Stimulated activated CD8-positive, alpha-beta memory T cell treated with anti-CD3 and anti-CD28 coated beads, Interleukin-7, amount 100 ng/mL, for 48 hours (primary cell): ENCODE measurements around the gene EVC2.

Experiments used
- DNase-seq, 2 donors: peaks; one replicate each; pipeline ENCODE4 v3.0.0-alpha.2; 2020; ENCODE audit warnings: low read depth in 1 of 2; ENCODE audit errors: extremely low read depth in 1 of 2

The EVC2 gene, protein sequence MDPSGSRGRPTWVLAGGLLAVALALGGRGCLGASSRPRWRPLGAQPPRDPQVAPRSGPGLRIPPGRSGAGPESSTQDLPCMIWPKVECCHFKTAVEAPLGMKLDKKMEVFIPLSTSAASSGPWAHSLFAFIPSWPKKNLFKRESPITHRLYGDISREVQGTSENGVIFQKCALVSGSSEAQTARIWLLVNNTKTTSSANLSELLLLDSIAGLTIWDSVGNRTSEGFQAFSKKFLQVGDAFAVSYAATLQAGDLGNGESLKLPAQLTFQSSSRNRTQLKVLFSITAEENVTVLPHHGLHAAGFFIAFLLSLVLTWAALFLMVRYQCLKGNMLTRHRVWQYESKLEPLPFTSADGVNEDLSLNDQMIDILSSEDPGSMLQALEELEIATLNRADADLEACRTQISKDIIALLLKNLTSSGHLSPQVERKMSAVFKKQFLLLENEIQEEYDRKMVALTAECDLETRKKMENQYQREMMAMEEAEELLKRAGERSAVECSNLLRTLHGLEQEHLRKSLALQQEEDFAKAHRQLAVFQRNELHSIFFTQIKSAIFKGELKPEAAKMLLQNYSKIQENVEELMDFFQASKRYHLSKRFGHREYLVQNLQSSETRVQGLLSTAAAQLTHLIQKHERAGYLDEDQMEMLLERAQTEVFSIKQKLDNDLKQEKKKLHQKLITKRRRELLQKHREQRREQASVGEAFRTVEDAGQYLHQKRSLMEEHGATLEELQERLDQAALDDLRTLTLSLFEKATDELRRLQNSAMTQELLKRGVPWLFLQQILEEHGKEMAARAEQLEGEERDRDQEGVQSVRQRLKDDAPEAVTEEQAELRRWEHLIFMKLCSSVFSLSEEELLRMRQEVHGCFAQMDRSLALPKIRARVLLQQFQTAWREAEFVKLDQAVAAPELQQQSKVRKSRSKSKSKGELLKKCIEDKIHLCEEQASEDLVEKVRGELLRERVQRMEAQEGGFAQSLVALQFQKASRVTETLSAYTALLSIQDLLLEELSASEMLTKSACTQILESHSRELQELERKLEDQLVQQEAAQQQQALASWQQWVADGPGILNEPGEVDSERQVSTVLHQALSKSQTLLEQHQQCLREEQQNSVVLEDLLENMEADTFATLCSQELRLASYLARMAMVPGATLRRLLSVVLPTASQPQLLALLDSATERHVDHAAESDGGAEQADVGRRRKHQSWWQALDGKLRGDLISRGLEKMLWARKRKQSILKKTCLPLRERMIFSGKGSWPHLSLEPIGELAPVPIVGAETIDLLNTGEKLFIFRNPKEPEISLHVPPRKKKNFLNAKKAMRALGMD

DNA sequence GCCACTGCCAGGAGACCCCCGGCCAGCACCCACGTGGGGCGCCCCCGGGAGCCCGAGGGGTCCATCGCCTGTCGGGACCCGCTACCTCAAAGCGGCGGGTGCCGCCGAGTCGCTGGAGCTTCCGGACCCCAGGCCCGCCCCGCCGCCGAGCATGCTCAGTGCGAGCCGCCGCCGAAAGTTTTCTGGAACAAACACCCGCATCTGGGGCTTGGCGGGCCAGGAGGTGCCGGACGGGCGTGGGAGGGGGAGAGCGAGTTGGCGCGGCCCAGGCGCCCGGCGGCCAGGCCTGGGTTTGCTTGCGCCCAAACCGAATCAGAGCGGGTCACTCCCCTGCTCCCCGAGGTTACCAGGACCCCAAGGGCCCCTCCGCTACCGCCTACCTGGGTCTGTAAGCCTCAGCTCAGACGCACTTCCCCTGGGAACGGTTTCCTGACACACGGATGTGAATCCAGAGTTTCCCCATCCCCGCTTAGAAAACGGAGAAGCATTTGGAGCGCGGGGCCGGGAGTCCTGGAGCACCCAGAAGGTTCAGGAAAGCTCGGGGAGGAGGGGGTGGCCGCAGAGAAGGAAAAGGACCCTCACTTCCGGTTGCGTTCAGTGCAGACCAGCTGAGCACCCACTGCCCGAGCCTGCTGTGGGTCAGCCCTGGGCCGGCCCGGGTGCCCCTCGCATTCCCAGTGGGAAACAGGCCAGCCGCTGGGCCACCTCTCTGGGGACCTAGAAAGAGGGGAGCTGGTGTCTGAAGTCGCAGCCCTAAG, at the start of gene EVC2:
TSS of gene EVC2 (minus strand) at position 111 of the 758 bp plus-strand sequence. CDS start at position 65, 46 bp downstream.
- DNase-seq: peak in 1 of 2 donors; percentile 22

DNA sequence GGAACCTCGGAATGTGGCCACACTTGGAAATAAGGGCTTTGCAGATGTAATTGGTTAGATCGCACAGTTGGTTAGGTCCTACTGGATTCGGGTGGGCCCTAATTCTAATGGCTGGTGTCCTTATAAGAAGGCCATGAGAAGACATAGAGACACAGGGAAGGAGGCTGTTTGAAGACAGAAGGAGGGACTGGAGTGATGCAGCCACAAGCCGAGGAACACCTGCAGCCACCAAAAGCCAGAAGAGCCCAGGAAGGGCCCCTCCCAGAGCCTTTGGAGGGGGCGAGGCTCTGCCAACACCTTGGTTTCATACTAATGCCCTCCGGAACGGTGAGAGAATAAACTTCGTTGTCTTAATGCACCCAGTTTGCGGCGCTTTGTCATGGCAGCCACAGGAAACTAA, 49.6 kb upstream of the EVC2 start:
- DNase-seq: no peak

DNA sequence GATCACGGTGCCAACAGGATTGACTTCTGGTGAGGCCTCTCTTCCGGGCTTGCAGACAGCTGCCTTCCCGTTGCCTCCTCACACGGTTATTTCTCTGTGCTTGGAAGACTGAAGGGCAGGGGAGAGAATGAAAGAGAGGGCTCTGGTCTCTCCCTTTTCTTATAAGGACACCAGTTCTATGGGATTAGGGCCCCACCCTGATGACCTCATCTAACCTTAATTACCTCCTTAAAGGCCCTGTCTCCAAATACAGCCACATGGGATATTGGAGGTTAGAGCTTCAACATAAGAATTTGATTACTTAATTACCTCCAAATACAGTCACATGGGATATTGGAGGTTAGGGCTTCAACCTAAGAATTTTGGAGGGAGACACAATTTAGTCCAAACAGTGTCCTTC, 49.2 kb upstream of the EVC2 start:
- DNase-seq: no peak

DNA sequence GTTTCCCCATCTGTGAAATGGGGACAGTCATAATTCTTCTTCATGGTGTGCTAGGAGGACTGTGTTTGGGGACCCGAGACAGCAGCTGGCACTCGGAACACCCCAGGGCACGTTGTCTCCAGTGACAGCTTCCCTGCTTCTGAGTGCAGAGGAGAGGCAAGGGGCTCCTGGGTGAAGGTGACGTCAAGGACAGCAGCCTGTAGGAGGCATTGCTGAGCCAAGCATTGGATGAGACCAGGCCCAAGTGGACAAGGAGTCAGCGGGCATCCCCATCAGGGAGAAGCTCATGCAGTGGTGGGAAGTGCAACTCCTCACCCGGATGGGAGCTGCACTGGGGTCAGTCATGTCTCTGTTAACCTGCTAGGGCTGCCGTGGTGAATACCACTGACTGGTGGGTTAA, 48.7 kb upstream of the EVC2 start:
- DNase-seq: no peak

DNA sequence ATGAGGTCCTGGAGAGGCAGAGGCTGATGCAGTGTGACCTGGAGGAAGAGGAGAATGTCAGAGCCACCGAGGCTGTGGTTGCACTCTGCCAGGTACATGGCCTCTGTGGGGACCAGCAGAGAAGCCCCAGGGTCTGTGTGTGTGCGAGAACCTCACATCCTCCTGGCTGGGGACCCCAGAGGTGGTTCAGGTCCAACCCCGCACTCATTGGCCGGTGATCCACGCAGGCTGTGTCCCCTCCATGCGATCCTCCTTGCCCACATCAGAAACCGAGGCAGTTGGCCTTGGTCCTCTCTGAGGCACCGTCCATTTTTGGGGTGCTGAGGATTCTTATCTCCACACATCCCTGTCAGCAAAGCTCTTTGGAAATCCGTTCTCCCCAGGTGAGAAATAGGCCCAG, 47.9 kb upstream of the EVC2 start:
- no peak for DNase-seq

DNA sequence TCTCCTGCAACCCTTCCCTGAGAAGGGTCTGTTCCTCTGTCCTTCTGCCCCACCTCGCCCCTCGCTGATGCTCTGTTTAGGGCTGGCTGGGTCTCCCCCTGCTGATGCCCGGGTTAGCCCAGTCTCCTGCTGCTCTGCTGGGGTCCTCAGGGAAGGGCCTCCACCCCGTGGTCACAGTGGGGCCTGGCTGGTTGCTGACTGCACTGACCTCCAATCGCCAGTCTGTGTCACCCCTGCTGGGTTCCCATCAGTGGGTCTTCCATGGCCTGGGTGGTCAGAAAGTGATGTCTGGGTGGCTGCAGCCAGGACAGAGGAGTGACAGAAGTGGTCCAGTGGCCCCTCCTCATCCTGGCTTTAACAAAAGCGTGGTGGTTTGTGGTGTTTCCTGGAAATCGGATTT, 47.3 kb upstream of the EVC2 start:
- DNase-seq: no peak

DNA sequence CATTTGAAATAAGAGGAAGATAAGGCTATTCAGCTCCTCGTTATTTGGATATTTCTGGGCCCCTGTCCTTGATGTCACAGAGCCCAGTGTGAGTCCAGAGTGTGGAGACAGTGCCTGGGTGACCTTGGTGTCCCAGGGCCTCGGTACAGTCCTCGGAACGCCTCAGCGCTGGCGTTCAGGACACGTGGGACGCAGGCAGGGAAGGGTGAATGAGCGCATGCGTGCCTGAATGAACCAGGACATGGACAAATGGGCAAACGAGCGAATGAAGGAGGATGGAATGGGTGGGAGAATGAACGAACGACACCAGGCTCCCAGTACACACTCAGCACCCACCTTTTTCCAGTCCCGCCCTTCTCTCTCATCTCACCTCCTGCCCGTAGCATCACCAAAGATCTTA, 46.8 kb upstream of the EVC2 start:
- no peak for DNase-seq

DNA sequence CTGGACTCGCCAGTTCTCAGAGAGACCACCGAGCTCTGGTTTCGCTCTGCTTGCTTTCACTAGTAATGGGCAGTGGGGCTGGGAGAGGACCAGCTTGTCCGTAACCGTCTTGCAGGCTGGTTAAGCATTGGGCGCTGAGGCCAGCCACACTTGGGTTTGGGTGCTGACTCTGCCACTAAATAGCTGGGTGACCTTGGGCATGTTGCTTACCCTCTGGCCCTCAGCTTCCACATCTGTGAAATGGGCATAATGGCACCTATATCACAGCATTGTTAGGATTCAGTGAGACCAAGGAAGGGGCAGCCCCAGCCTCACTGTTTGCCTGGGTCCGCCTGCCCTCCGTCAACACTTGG, 46.1 kb upstream of the EVC2 start:
- DNase-seq: no peak

DNA sequence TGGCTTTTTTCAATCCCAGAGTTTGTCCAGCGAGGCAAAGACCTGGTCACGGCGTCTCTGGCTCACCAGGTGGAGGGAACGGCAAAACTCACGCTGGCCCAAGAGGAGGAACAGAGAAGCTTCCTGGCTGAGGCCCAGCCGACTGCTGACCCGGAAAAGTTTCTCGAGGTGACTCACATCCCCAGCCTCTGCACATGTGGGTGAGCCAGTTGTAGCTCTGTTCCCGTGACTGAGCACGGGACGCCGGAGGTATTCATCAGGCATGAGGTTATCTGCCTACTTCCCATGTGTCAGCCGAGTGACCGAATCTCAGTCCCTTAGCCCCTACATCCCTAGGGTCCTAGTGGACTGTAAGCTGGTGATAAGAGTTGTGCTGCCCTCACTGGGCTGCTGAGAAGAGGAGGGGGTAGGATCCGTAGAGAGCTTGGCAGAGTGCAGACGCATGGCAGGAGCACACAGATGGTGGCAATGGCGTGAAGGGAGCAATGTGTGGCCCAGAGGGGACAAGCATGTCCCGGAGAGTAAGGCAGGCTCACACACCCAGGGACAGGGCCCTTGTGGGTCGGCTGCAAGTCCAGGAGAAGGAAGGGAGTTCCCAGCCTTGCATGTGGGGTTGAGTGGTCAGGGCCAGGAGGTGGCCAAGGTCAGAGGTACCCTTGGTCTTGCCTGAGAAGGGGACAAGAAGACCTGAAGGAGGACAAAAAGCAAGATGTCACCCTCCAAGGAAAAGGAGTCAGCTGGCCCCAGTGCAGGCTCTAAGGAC, 45.6 kb upstream of the EVC2 start:
- no peak for DNase-seq

DNA sequence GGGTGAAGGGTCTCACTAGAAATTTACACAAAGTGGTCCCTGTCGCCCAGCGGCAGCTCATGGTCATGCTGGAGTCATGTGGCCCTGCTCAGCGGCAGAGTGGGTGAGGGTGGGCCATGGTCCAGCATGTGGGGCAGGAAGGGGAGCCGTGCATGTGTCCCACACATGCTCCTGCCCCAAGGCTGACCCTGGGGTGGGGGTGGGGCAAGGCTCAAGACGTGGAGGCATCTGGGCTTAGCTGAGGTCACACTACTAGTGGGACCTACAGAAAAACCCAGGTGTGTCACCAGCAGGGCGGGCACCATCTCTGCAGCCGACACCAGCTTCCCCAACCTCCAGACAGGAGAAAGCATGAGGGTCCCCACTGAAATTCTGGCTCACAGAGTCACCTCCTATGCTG, 45.0 kb upstream of the EVC2 start:
- no peak for DNase-seq

DNA sequence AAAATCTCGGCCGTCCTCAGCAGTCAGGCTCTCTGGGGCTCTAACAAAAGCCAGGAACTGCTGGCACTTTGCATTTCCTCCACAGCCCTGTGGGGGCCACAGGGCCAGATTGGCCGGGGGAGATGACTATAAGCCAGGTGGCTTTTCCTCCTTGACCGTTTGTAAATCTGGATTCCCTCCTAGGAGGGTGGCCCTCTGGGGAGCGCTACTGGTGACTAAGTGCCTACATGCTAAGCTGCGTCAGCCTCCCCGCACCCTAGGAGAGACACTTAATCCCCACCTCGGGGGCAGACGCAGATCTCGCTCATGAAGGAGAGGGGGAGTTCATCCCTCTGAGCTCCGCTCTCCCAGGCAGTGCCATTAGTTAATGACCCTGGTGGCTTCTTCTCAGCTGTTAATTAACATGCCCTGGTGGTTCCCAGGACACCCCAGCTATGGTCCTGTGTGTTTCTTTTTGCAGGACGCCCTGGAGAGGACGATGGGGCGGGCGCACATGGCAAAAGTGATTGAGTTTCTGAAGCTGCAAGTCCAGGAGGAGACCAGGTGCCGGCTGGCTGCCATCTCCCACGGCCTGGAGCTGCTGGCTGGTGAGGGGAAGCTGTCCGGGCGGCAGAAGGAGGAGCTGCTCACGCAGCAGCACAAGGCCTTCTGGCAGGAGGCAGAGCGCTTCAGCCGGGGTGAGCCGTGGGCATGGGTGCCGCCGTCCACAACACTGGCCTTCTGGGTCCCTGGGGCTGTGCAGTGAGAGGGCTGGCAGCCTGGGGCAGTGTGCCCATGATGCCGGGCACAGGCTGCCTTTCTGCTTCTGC, 44.2 kb upstream of the EVC2 start:
- no peak for DNase-seq

DNA sequence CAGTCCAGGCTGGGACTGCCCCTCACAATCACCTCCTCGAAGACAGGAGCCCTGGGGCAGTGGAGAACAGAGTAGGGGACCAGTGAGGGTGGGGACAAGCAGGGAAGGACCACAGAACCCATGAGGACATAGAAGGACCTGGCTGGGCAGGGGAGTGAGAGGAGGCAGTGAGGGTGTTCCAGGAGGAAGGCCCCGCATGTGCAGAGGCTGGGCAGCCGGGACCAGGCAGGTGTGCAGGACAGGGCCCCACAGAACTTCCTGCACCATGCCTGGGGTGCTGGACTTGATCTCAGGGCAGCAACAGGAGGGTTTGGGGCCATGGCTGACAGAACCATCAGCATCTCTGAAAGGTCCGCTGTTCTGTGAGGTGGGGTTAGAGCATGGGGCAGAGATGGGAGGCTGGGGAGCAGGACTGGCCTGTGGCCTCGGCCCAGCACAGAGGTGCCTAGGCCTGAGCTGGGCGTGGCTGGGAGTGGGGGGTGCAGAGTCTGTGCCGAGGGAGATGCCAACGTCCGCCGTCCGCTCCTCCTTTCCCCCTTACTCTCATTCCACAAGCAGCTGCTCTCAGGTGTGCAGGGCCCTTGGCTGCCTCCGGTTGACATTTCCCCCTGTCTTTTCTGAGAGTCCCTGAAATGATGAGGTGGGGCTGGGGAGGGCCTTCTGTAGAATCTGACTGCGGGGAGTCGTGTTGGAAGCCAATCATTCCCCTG, 43.5 kb upstream of the EVC2 start:
- DNase-seq: no peak

DNA sequence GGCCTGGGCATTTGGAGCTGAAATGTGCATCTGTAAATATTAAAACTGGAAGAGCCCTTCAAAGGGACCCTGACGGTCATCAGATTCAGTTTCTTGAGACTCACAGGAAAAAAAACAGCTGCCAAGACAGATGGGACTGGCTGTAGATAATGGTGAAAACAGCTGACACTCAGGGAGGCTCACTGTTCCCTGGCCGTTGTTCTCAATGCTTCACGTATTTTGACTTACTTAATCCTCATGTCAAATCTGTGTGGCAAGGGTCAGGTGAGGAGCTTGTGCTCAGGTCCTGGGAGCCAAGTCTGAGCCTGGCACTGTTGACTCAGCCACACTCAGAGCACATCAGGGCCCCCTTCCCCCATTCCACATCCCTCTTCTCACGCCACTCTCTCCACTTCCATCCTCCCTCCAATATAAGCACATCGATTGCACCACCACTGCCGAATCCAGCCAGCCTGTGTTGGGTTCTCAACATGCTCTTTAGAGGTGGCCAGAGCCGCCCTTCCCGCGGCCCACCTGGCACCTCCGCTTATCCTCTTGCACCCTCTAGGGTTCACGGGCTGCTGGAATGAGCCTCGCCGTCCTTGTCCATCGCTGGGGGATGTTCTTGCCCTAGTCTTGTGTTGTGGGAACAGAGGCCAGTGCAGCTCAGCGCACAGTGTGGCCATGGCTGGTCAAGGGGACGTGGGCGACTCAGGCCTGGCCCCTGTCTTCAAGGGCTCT, 42.7 kb upstream of the EVC2 start:
- DNase-seq: no peak

DNA sequence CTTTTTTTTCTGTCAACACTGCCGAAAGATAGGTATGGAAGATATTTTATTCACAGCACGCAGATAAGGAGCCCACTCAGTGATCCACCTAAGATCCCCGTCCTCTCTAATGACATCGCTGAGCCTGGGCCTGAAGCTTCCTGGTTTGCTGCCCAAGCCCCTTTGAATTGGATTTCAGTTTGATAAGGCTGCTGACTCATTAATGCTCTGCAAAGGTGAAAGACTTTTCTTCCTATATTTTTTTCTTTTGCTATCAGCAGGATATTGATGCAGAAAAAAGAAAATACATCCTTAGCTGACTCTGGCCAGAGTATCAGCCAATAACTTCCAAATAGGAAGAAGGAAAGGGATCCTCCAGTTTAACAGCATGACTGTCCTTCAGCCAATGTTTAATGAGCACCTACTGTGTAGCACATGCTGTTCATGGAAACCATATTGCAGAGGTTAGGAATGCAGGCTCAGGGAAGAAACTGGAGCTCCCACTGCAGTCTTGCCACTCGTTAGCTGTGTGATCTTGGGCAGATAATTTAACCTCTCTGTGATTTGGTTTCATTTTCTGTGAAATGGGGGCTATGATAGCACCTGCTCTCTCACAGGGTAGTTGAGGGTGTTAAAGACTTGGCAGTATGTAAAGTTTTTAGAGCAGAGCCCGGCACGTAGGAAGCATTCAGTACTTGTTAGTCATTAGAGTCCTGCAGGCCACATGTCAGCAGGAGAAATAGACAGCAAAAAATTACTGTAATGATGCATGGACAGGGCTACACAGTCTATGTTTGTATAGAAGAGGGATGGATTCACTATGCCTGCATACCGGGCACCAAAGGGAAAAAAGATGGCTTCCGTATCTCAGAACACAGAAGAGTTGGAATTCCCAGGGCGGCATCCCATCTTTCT, 41.9 kb upstream of the EVC2 start:
- no peak for DNase-seq

DNA sequence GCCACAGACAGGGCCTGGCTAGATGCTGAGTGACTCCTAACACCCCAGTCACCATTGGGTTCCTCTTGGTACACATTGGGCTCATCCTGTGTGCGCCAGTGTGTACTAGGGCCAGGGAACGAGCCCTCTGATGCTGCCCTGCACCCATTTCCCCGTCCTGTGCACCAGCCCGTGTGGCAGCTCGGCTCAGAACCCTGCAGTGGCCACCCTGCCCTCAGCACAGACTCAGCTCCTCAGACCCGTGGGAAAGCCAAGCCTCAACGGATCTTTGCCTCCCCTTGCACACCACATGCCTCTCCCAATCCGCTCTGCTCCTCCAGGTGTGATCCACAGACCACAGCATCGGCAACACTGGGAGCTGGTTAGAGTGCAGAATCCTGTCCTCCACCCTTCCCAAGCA, 41.2 kb upstream of the EVC2 start:
- DNase-seq: no peak

DNA sequence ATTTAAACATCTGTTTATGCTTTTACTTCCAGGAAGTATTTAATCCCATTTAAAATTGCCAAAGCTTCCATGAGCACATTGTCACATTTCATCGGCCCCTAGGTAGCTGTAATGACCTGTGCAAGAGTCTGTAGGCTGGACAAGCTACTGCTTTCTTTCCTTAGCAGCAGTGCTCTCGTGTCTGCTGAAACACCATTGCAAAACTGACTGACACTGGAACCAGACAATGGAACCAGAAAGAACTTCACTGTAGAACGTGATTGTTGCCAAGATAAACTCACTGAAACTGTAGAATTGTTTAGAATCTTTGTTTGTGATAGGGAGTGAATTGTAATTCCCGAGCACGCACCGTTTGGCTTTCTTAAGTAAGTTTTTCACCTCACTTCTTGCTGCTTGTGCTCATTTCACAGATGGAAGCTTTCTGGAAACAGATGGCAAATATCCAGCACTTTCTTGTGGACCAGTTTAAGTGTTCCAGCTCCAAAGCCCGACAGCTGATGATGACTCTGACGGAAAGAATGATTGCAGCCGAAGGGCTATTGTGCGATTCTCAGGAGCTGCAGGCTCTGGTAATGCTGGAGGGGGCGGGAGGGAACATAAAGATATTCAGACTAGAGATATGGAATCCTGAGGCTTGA, 39.5 kb upstream of the EVC2 start:
- no peak for DNase-seq
